CD8-positive, alpha-beta memory T cell (primary cell): ENCODE results near the gene OR1I1. TPM values are rescaled to one million over a fixed set of nuclear protein-coding genes. Genes with fewer than 3 reads are reported as not detected.

Experiments used
- CTCF ChIA-PET: fragments of 350-600 bp; sonication (Branson Sonifier 250); formaldehyde crosslinking; loops from one replicate; lab custom pipeline; 2021; ENCODE audit warnings: antibody characterized with exemption; lab: Charles Lee
- POLR2A ChIA-PET: fragments of 350-600 bp; sonication (Branson Sonifier 250); formaldehyde crosslinking; loops from one replicate; lab custom pipeline; 2021; ENCODE audit warnings: antibody characterized with exemption; lab: Charles Lee
- DNase-seq, 5 donors: peaks; one replicate each; pipeline versions ENCODE4 v3.0.0 to v3.0.0-alpha.2; 2020 to 2022; ENCODE audit warnings: mixed read lengths in 1 of 5
- H3K27ac ChIP-seq: one replicate; pipeline ENCODE4 v1.7.0; 2013; ENCODE audit warnings: low read depth, mild to moderate bottlenecking, low read length, moderate library complexity
- H3K27me3 ChIP-seq: 2 replicates; pipeline ENCODE4 v1.7.0; 2013; ENCODE audit warnings: low read length, mild to moderate bottlenecking; ENCODE audit not compliant: insufficient read depth, poor library complexity, severe bottlenecking
- H3K36me3 ChIP-seq: 2 replicates; pipeline ENCODE4 v1.7.0; 2013; ENCODE audit warnings: mild to moderate bottlenecking, low read length, moderate library complexity; ENCODE audit not compliant: insufficient read depth
- H3K4me1 ChIP-seq: 2 replicates; pipeline ENCODE4 v1.7.0; 2013; ENCODE audit warnings: mild to moderate bottlenecking, low read length, moderate library complexity; ENCODE audit not compliant: insufficient read depth
- H3K4me3 ChIP-seq: 2 replicates; pipeline ENCODE4 v1.7.0; 2013; ENCODE audit warnings: mild to moderate bottlenecking, low read length
- H3K9me3 ChIP-seq: 2 replicates; pipeline ENCODE4 v1.7.0; 2013; ENCODE audit warnings: mild to moderate bottlenecking, low read length
- H3K27ac Mint-ChIP-seq, 8 donors: one replicate each; pipeline ENCODE4 v1.8.0; 2020 to 2021; ENCODE audit warnings: mixed read lengths in 8 of 8, mild to moderate bottlenecking in 6 of 8, inconsistent platforms in 3 of 8, moderate library complexity in 3 of 8
- H3K27me3 Mint-ChIP-seq, 2 donors: one replicate each; pipeline ENCODE4 v1.8.0; 2020 to 2021; ENCODE audit warnings: mixed read lengths in 2 of 2, mild to moderate bottlenecking in 1 of 2, moderate library complexity in 1 of 2
- H3K36me3 Mint-ChIP-seq, 3 donors: one replicate each; pipeline ENCODE4 v1.8.0; 2020 to 2021; ENCODE audit warnings: mixed read lengths in 3 of 3, inconsistent platforms in 1 of 3, mild to moderate bottlenecking in 1 of 3
- H3K4me1 Mint-ChIP-seq, 3 donors: one replicate each; pipeline ENCODE4 v1.8.0; 2020 to 2021; ENCODE audit warnings: mixed read lengths in 3 of 3, inconsistent platforms in 1 of 3, mild to moderate bottlenecking in 1 of 3
- H3K4me3 Mint-ChIP-seq, 7 donors: one replicate each; pipeline ENCODE4 v1.8.0; 2020 to 2021; ENCODE audit warnings: mixed read lengths in 7 of 7, mild to moderate bottlenecking in 6 of 7, moderate library complexity in 4 of 7, inconsistent platforms in 2 of 7
- H3K9me3 Mint-ChIP-seq, 5 donors: one replicate each; pipeline ENCODE4 v1.8.0; 2020 to 2022; ENCODE audit warnings: mixed read lengths in 5 of 5, mild to moderate bottlenecking in 3 of 5, moderate library complexity in 2 of 5, inconsistent platforms in 1 of 5
- polyA plus RNA-seq: library from polyadenylated mRNA; unstranded; fragments of 300-500 nt; fragmentation: Illumina TruSeq; gene quantifications from one replicate; pipeline ENCODE4 v1.2.3, GENCODE V29; 2021
- total RNA-seq, 2 experiments: library from RNA; stranded (reverse); gene quantifications; one replicate each; pipeline ENCODE4 v1.2.3, GENCODE V29; 2021

The OR1I1 gene
- total and polyA plus RNA-seq, 3 experiments from 2014 or later: not detected

GRCh38 chr19:15115080-15115479, 33.1 kb downstream of the OR1I1 start:
- ChIA-PET CTCF (no interaction called here), POLR2A (no interaction called here)
- peaks cover 17% of the 10 kb centered on the region for H3K36me3 ChIP-seq
- Mint-ChIP-seq H3K27ac (peak overlapping the region in 1 of 8 donors; percentile 40), H3K9me3 (no peaks in the 10 kb centered on the region), H3K4me3 (no peak overlapping the region), H3K27me3 (no peaks in the 10 kb centered on the region), H3K36me3 (peaks cover 5 to 51% (median 9%) of the 10 kb centered on the region in 3 donors), H3K4me1 (no peaks in the 10 kb centered on the region)
- H3K27ac ChIP-seq: no peak overlapping the region
- H3K27me3 ChIP-seq: no peaks in the 10 kb centered on the region
- H3K9me3 ChIP-seq: no peaks in the 10 kb centered on the region
- H3K4me3 ChIP-seq: no peak overlapping the region
- no peaks in the 10 kb centered on the region for H3K4me1 ChIP-seq
- DNase-seq: no peak

DNA sequence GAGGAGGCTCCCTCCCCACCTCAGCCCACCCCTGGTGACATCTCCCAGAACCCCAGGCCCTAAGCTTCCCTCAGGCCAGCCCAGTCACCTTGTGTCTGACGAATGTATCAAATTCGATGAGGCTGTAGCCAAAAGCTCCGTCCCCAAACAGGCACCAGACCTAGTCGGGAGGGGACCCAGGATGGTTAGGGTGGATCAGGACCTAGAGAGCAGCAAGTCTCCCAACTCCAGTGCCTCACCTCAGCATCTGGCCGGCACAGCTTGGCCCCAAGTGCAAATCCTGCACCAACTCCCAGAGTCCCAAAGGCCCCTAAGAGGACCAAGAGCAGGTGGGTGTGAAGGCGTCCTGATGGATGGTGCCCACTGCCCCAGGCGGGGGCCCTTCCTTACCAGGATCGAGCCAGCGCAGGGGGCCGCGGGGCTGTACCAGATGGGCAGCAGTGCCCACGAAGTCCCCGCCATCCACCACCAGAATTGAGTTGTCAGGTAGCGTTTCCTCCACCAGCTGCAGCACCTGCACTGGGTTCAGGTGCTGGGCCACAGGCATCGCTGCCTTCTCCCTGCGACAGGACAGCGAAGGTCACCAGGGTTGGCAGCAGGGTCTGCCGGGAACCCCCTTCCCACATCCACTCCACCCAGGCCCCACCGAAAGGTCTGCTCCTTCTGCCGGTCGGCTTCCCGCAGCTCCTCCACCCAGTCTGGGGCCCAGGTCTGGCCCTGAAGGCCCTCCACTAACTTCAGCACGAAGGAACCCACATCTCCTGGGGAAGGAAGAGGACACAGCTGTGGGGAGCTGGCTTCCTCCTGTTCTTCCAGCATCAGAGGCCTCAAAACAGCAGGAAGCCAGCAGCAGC, 34.0 kb downstream of the OR1I1 start:
- ChIA-PET POLR2A (no interaction called here), CTCF (no interaction called here)
- Histone ChIP-seq H3K4me1 (no peaks in the 10 kb centered on the region), H3K4me3 (no peak overlapping the region), H3K27ac (no peak overlapping the region), H3K27me3 (no peaks in the 10 kb centered on the region), H3K36me3 (peaks cover 24% of the 10 kb centered on the region), H3K9me3 (no peaks in the 10 kb centered on the region)
- Mint-ChIP-seq H3K4me3 (no peak overlapping the region), H3K9me3 (no peaks in the 10 kb centered on the region), H3K27me3 (no peaks in the 10 kb centered on the region), H3K27ac (no peak overlapping the region), H3K4me1 (peaks cover 0 to 1% (median 0%) of the 10 kb centered on the region in 3 donors), H3K36me3 (peaks cover 5 to 60% (median 9%) of the 10 kb centered on the region in 3 donors)
- no peak for DNase-seq

DNA sequence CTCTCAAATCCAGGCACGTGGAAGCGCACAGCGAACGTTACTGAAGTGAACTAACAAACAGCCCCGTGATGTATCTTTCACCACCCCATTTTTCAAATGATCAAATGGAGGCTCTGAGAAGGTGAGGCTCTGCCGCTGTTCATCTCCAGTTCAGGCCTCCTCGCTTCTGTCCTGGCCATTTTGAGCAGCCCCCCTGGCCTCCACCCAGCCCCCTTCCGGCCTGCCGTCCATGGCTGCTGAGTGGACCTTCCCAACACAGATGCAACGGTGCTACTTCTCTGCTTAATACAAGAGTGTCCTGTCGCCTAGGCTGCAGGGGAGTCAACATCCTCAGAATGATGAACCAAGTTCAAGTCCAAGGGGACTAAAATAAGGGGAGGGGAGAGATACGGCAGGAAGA, 34.8 kb downstream of the OR1I1 start:
- H3K27ac Mint-ChIP-seq: no peak overlapping the region
- H3K4me1 Mint-ChIP-seq: peaks cover 0 to 1% (median 0%) of the 10 kb centered on the region in 3 donors

GRCh38 chr19:15118248-15118647, 36.2 kb downstream of the OR1I1 start:
- no peak overlapping the region for H3K27ac ChIP-seq
- no peak overlapping the region for H3K27ac Mint-ChIP-seq
- H3K36me3 Mint-ChIP-seq: peaks cover 5 to 78% (median 9%) of the 10 kb centered on the region in 3 donors
- no peak overlapping the region for H3K4me3 Mint-ChIP-seq
- no peak for DNase-seq
- H3K4me1 ChIP-seq: no peaks in the 10 kb centered on the region
- ChIA-PET POLR2A (no interaction called here), CTCF (no interaction called here)
- H3K9me3 ChIP-seq: no peaks in the 10 kb centered on the region
- H3K4me3 ChIP-seq: no peak overlapping the region
- peaks cover 0 to 3% (median 1%) of the 10 kb centered on the region in 3 donors for H3K4me1 Mint-ChIP-seq
- H3K36me3 ChIP-seq: peaks cover 24% of the 10 kb centered on the region
- no peaks in the 10 kb centered on the region for H3K27me3 Mint-ChIP-seq
- H3K9me3 Mint-ChIP-seq: no peaks in the 10 kb centered on the region
- H3K27me3 ChIP-seq: no peaks in the 10 kb centered on the region

More for the DNA sequence above, 34.8 kb downstream of the OR1I1 start:
- Mint-ChIP-seq H3K4me3 (no peak overlapping the region), H3K36me3 (peaks cover 5 to 67% (median 9%) of the 10 kb centered on the region in 3 donors), H3K9me3 (no peaks in the 10 kb centered on the region), H3K27me3 (no peaks in the 10 kb centered on the region)
- DNase-seq: no peak
- ChIA-PET POLR2A (no interaction called here), CTCF (no interaction called here)
- Histone ChIP-seq H3K4me3 (no peak overlapping the region), H3K9me3 (no peaks in the 10 kb centered on the region), H3K4me1 (no peaks in the 10 kb centered on the region), H3K27ac (no peak overlapping the region), H3K27me3 (no peaks in the 10 kb centered on the region), H3K36me3 (peaks cover 24% of the 10 kb centered on the region)

- Histone ChIP-seq H3K27me3 (no peaks in the 10 kb centered on the region), H3K36me3 (peaks cover 24% of the 10 kb centered on the region), H3K4me1 (peaks cover 3% of the 10 kb centered on the region), H3K4me3 (no peak overlapping the region), H3K27ac (no peak overlapping the region), H3K9me3 (no peaks in the 10 kb centered on the region)
- Mint-ChIP-seq H3K36me3 (peaks cover 5 to 78% (median 9%) of the 10 kb centered on the region in 3 donors), H3K4me1 (peaks cover 1 to 9% (median 4%) of the 10 kb centered on the region in 3 donors), H3K4me3 (no peak overlapping the region), H3K9me3 (no peaks in the 10 kb centered on the region), H3K27ac (no peak overlapping the region), H3K27me3 (no peaks in the 10 kb centered on the region)
- POLR2A ChIA-PET: no interaction called here
- CTCF ChIA-PET: no interaction called here
- DNase-seq: no peak
Measured at GRCh38 chr19:15118789-15119494, 36.9 kb downstream of the OR1I1 start.

- H3K27me3 Mint-ChIP-seq: peaks cover 0 to 3% of the 10 kb centered on the region in 2 donors
- ChIA-PET CTCF (no interaction called here), POLR2A (no interaction called here)
- peaks cover 5 to 79% (median 9%) of the 10 kb centered on the region in 3 donors for H3K36me3 Mint-ChIP-seq
- Histone ChIP-seq H3K4me3 (no peak overlapping the region), H3K9me3 (no peaks in the 10 kb centered on the region), H3K36me3 (peaks cover 22% of the 10 kb centered on the region), H3K27ac (no peak overlapping the region), H3K4me1 (peaks cover 13% of the 10 kb centered on the region), H3K27me3 (no peaks in the 10 kb centered on the region)
- DNase-seq: no peak
- no peaks in the 10 kb centered on the region for H3K9me3 Mint-ChIP-seq
- peaks cover 14 to 23% (median 16%) of the 10 kb centered on the region in 3 donors for H3K4me1 Mint-ChIP-seq
- H3K4me3 Mint-ChIP-seq: peak overlapping the region in 2 of 7 donors; percentile 49 to 76
- H3K27ac Mint-ChIP-seq: peak overlapping the region in 2 of 8 donors; percentile 84 to 89
Measured at GRCh38 chr19:15120135-15121026, 38.4 kb downstream of the OR1I1 start.

DNA sequence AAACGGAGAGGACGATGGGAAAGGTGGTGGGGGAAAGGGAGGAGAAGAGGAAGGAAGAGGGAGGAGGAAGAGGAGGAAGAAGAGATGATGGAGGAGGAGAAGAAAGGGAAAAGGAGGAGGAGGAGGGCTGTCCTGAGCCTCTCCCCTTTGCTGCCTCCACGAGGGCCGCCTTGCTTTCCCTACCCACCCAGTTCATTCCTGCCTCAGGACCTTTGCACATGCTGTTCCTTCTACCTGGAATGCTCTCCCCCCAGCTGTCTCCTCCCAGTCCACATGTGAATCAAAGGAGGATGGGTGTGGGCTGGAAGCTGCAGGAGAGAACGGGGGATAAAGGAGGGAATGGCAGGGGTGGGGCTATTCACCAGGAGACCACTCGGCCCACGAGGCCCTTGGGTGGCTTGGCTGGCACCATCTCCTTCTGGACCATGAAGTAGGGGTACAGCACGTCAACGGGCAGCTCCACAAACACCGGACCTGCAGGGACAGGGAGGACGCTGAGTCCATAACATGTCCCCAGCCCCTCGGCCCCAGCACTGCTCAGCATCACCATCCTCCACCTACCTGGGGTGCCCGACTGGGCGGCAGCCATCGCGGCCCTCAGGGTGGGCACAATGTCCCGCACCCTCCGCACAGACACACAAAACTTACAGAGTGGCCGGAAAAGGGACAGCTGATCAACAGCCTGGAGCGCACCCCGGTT, 40.5 kb downstream of the OR1I1 start:
- peaks cover 5 to 64% (median 9%) of the 10 kb centered on the region in 3 donors for H3K36me3 Mint-ChIP-seq
- H3K4me1 ChIP-seq: peaks cover 17% of the 10 kb centered on the region
- POLR2A ChIA-PET: no interaction called here

More for the DNA sequence above, 40.5 kb downstream of the OR1I1 start:
- H3K4me3 ChIP-seq: no peak overlapping the region
- no peaks in the 10 kb centered on the region for H3K9me3 ChIP-seq
- H3K4me3 Mint-ChIP-seq: no peak overlapping the region
- no peak overlapping the region for H3K27ac Mint-ChIP-seq
- DNase-seq: no peak
- H3K27me3 ChIP-seq: no peaks in the 10 kb centered on the region
- CTCF ChIA-PET: no interaction called here
- no peak overlapping the region for H3K27ac ChIP-seq
- H3K4me1 Mint-ChIP-seq: peaks cover 17 to 29% (median 21%) of the 10 kb centered on the region in 3 donors
- H3K36me3 ChIP-seq: peaks cover 13% of the 10 kb centered on the region
- peaks cover 0 to 7% of the 10 kb centered on the region in 2 donors for H3K27me3 Mint-ChIP-seq
- no peaks in the 10 kb centered on the region for H3K9me3 Mint-ChIP-seq
